SU-DHL-6 (cell line): ENCODE measurements around the gene PCSK2.

Experiments used
- H2AFZ ChIP-seq: fragments of 200-600 bp; sonication (generic); 2 replicates; pipeline ENCODE4 v1.6.1; 2014; ENCODE audit warnings: low read depth, mild to moderate bottlenecking, moderate library complexity, mixed read lengths, antibody characterized with exemption, low read length; ENCODE audit not compliant: severe bottlenecking
- H3F3A ChIP-seq: fragments of 200-600 bp; shearing (Covaris generic); 2 replicates; pipeline ENCODE4 v1.6.0; 2016; ENCODE audit warnings: antibody characterized with exemption, mild to moderate bottlenecking; ENCODE audit not compliant: insufficient read depth
- H3K27ac ChIP-seq: fragments of 200-600 bp; sonication (generic); 2 replicates; pipeline ENCODE4 v1.5.1; 2016; ENCODE audit warnings: low read depth, mild to moderate bottlenecking, low read length, moderate library complexity, mixed read lengths
- H3K27me3 ChIP-seq: fragments of 200-600 bp; sonication (generic), shearing (Covaris generic); 2 replicates; pipeline ENCODE4 v1.6.0; 2014; ENCODE audit warnings: mild to moderate bottlenecking, low read length
- H3K36me3 ChIP-seq: fragments of 200-600 bp; sonication (generic); 2 replicates; pipeline ENCODE4 v1.6.1; 2014; ENCODE audit warnings: mild to moderate bottlenecking, low read length, mixed read lengths
- H3K4me2 ChIP-seq: fragments of 300-600, 200-600 bp; shearing (Covaris generic), sonication (generic); 2 replicates; pipeline ENCODE4 v1.6.0; 2014; ENCODE audit warnings: low read length, low read depth, mild to moderate bottlenecking; ENCODE audit not compliant: poor library complexity, severe bottlenecking
- H3K4me3 ChIP-seq: fragments of 200-600 bp; sonication (generic); 2 replicates; pipeline ENCODE4 v1.5.1; 2014; ENCODE audit warnings: antibody characterized with exemption, low read length, mild to moderate bottlenecking, mixed read lengths; ENCODE audit not compliant: insufficient read depth, poor library complexity, severe bottlenecking
- H3K79me2 ChIP-seq: fragments of 200-600 bp; sonication (generic); 2 replicates; pipeline ENCODE4 v1.6.1; 2014; ENCODE audit warnings: mild to moderate bottlenecking, low read length, moderate library complexity; ENCODE audit not compliant: insufficient read depth
- H3K9ac ChIP-seq: fragments of 200-600 bp; sonication (generic); 2 replicates; pipeline ENCODE4 v1.7.0; 2014; ENCODE audit warnings: mild to moderate bottlenecking, low read length
- H3K9me2 ChIP-seq: fragments of 200-600 bp; sonication (generic); replicated peaks from 2 replicates; pipeline ENCODE4 v1.6.1; 2014; ENCODE audit warnings: low read length; ENCODE audit not compliant: insufficient read depth
- H3K9me3 ChIP-seq: fragments of 200-600 bp; sonication (generic); 2 replicates; pipeline ENCODE4 v1.6.1; 2014; ENCODE audit warnings: low read length, mixed read lengths; ENCODE audit not compliant: insufficient read depth
- H4K20me1 ChIP-seq: fragments of 200-600 bp; sonication (generic); 2 replicates; pipeline ENCODE4 v1.6.1; 2014; ENCODE audit warnings: low read depth, mild to moderate bottlenecking, antibody characterized with exemption, low read length, moderate library complexity, mixed read lengths
- CTCF ChIP-seq: fragments of 200-600 bp; sonication (generic); IDR thresholded peaks from one replicate; pipeline ENCODE4 v1.5.1; 2017; ENCODE audit warnings: antibody characterized with exemption, mild to moderate bottlenecking, low read length, moderate library complexity; ENCODE audit not compliant: insufficient read depth, poor library complexity, severe bottlenecking
- EZH2phosphoT487 ChIP-seq: fragments of 200-600 bp; sonication (generic), shearing (Covaris generic); conservative IDR thresholded peaks from 2 replicates; pipeline ENCODE4 v1.6.1; 2018; ENCODE audit warnings: mild to moderate bottlenecking, antibody characterized with exemption, low read length, moderate library complexity, mixed read lengths

PCSK2 gene

GRCh38 chr20:17480696-17481095 is 253.9 kb downstream of the PCSK2 start:
- Histone ChIP-seq H3K27me3 (no peaks in the 10 kb centered on the region), H3K9me3 (no peaks in the 10 kb centered on the region), H3K9ac (no peak overlapping the region), H4K20me1 (no peaks in the 10 kb centered on the region; the same call in 1 of the 2 replicates), H3K79me2 (no peaks in the 10 kb centered on the region), H2AFZ (no peak overlapping the region), H3K4me2 (no peak overlapping the region), H3F3A (no peaks in the 10 kb centered on the region), H3K36me3 (no peaks in the 10 kb centered on the region), H3K4me3 (no peak overlapping the region), H3K9me2 (no peaks in the 10 kb centered on the region), H3K27ac (no peak overlapping the region)
- TF ChIP-seq CTCF (no peak), EZH2phosphoT487 (no peak)

GRCh38 chr20:17481661-17482060 is 254.8 kb downstream of the PCSK2 start:
- Histone ChIP-seq H3K79me2 (no peaks in the 10 kb centered on the region), H3K9me3 (no peaks in the 10 kb centered on the region), H3K9ac (no peak overlapping the region), H2AFZ (no peak overlapping the region), H3K4me2 (no peak overlapping the region), H3K36me3 (no peaks in the 10 kb centered on the region), H3K27ac (no peak overlapping the region), H3F3A (no peaks in the 10 kb centered on the region), H4K20me1 (no peaks in the 10 kb centered on the region; the same call in 1 of the 2 replicates), H3K27me3 (no peaks in the 10 kb centered on the region), H3K4me3 (no peak overlapping the region), H3K9me2 (no peaks in the 10 kb centered on the region)
- no peak for TF ChIP-seq CTCF
- TF ChIP-seq EZH2phosphoT487 = no peak

- Histone ChIP-seq H4K20me1 (no peaks in the 10 kb centered on the region; the same call in 1 of the 2 replicates), H3K27me3 (no peaks in the 10 kb centered on the region), H2AFZ (no peak overlapping the region), H3K4me2 (no peak overlapping the region), H3K9me2 (no peaks in the 10 kb centered on the region), H3K9ac (no peak overlapping the region), H3K36me3 (no peaks in the 10 kb centered on the region), H3F3A (no peaks in the 10 kb centered on the region), H3K9me3 (no peaks in the 10 kb centered on the region), H3K27ac (no peak overlapping the region), H3K79me2 (no peaks in the 10 kb centered on the region), H3K4me3 (no peak overlapping the region)
- TF ChIP-seq CTCF (no peak), EZH2phosphoT487 (no peak)
These were observed 255.7 kb downstream of the PCSK2 start for GRCh38 chr20:17482536-17482935.
